Panc1 (cell line): Measurements from ENCODE around the gene EPHX1. TPM values are rescaled to one million over a fixed set of nuclear protein-coding genes. Genes with fewer than 3 reads are reported as not detected.

Source experiments
- ATAC-seq: fragments of 200-7000 bp; cut with Tn5 transposase; 2 replicates; pipeline ENCODE4 v1.9.1; 2020; ENCODE audit warnings: mild to moderate bottlenecking, moderate library complexity
- BruUV-seq: library from RNA; stranded (reverse); fragments of 400-500 nt; replicated peaks from 2 replicates; lab custom pipeline; 2021; lab: Mats Ljungman, UMichigan
- CTCF ChIA-PET: fragments of 300-600 bp; sonication (Branson Sonifier 250); formaldehyde crosslinking; loops from one replicate; lab custom pipeline; 2022; ENCODE audit warnings: antibody characterized with exemption; lab: Charles Lee
- POLR2A ChIA-PET: fragments of 300-600 bp; sonication (Branson Sonifier 250); formaldehyde crosslinking; loops from one replicate; lab custom pipeline; 2022; ENCODE audit warnings: antibody characterized with exemption; lab: Charles Lee
- DNase-seq: peaks from one replicate; pipeline ENCODE4 v3.0.0-alpha.2; 2010; ENCODE audit warnings: low read depth, low spot score
- H3K27ac ChIP-seq: 2 replicates; pipeline ENCODE4 v1.5.1; 2011; ENCODE audit warnings: mild to moderate bottlenecking, low read length, inconsistent platforms
- H3K27me3 ChIP-seq: fragments of 200-500 bp; sonication (Bioruptor generic); 2 replicates; pipeline ENCODE4 v1.6.0; 2014; ENCODE audit warnings: low read length, inconsistent platforms; ENCODE audit not compliant: control insufficient read depth, insufficient read depth
- H3K36me3 ChIP-seq: fragments of 200-500 bp; sonication (Bioruptor generic); 2 replicates; pipeline ENCODE4 v1.5.1; 2014; ENCODE audit warnings: inconsistent platforms, mild to moderate bottlenecking, low read length, moderate library complexity; ENCODE audit not compliant: control insufficient read depth, insufficient read depth
- H3K4me1 ChIP-seq: 2 replicates; pipeline ENCODE4 v1.5.1; 2011; ENCODE audit warnings: inconsistent platforms, mild to moderate bottlenecking, low read length, moderate library complexity; ENCODE audit not compliant: control insufficient read depth, insufficient read depth
- H3K4me3 ChIP-seq, 2 experiments: 2 replicates each; pipeline ENCODE4 v1.5.1; 2011 to 2012; ENCODE audit warnings: low read depth in 2 of 2, low read length in 2 of 2, mild to moderate bottlenecking in 2 of 2, inconsistent platforms in 1 of 2, moderate library complexity in 1 of 2
- H3K9me3 ChIP-seq: fragments of 200-500 bp; sonication (Bioruptor generic); 2 replicates; pipeline ENCODE4 v1.5.1; 2014; ENCODE audit warnings: low read depth, mild to moderate bottlenecking, inconsistent platforms, low read length, moderate library complexity; ENCODE audit not compliant: control insufficient read depth, insufficient read depth
- POLR2AphosphoS5 ChIP-seq: IDR thresholded peaks from 2 replicates; pipeline ENCODE4 v1.6.1; 2012; ENCODE audit warnings: mild to moderate bottlenecking, low read depth, low read length, moderate library complexity
- SIN3A ChIP-seq: IDR thresholded peaks from 2 replicates; pipeline ENCODE4 v1.6.1; 2012; ENCODE audit warnings: low read depth, mild to moderate bottlenecking, low read length, moderate library complexity, borderline replicate concordance; ENCODE audit not compliant: insufficient read depth
- TCF7L2 ChIP-seq: IDR thresholded peaks from 2 replicates; pipeline ENCODE4 v1.6.1; 2011; ENCODE audit warnings: mild to moderate bottlenecking, low read depth, low read length, inconsistent platforms
- in situ Hi-C: cut with HindIII; loops from 2 replicates; pipeline ENCODE4 v1.10.0; 2016; ENCODE audit warnings: low sequenced_read_pairs, low pct_unique_long_range_greater_than_20kb
- intact Hi-C: fragments of 100-400 bp; cut with micrococcal nuclease; formaldehyde crosslinking; loops from one replicate; pipeline ENCODE4 v1.10.0; 2022; ENCODE audit not compliant: unreplicated experiment
- total RNA-seq: library from RNA; stranded (reverse); gene quantifications from one replicate; pipeline ENCODE4 v1.2.1, GENCODE V29; 2021; ENCODE audit not compliant: unreplicated experiment
- TF ChIP-seq, protein P1 (sequence below), 2 experiments: IDR thresholded peaks; 2 replicates each; pipeline ENCODE4 v1.6.1; 2011 to 2012; ENCODE audit warnings: low read depth in 2 of 2, control low read depth in 1 of 2, low read length in 1 of 2, mild to moderate bottlenecking in 1 of 2, moderate library complexity in 1 of 2; ENCODE audit not compliant: insufficient read depth in 1 of 2
- TF ChIP-seq, protein P2 (sequence below): fragments of 450-650 bp; IDR thresholded peaks from 2 replicates; pipeline ENCODE4 v1.5.1; 2017; ENCODE audit warnings: mild to moderate bottlenecking

The EPHX1 gene
- total RNA-seq, 1 experiment from 2014 or later, result 76.4 TPM

DNA sequence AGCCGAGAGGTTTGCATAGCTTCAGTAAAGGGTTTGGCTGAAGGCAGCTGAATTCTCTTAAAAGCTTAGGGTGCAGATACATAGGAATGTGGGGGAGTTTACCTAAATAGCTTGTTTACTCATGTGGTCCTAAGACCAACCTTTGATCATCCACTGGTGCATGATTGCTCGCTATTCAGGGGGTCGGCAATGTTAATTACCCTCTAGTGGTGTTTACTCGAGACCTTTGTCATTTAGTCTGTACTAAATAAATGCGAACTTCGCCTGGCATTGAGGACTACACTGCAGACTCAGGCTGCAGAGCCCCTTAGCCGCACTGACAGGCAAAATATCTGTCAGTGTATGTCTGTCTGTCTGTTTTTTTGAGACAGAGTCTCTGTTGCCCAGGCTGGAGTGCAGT lies 40.4 kb downstream of the EPHX1 start:
- H3K4me3 ChIP-seq, result no peak overlapping the region
- no peak overlapping the region for H3K27ac ChIP-seq
- ChIA-PET POLR2A (no interaction called here), CTCF (interaction anchor here (1.2 kb wide), 1 partner anchor 376 kb away, joined by 3 read pairs; no protein-coding TSS in a partner anchor)
- H3K36me3 ChIP-seq, result no peaks in the 10 kb centered on the region
- TF ChIP-seq TCF7L2 (no peak), SIN3A (no peak), POLR2AphosphoS5 (no peak)
- TF ChIP-seq, protein P1, sequence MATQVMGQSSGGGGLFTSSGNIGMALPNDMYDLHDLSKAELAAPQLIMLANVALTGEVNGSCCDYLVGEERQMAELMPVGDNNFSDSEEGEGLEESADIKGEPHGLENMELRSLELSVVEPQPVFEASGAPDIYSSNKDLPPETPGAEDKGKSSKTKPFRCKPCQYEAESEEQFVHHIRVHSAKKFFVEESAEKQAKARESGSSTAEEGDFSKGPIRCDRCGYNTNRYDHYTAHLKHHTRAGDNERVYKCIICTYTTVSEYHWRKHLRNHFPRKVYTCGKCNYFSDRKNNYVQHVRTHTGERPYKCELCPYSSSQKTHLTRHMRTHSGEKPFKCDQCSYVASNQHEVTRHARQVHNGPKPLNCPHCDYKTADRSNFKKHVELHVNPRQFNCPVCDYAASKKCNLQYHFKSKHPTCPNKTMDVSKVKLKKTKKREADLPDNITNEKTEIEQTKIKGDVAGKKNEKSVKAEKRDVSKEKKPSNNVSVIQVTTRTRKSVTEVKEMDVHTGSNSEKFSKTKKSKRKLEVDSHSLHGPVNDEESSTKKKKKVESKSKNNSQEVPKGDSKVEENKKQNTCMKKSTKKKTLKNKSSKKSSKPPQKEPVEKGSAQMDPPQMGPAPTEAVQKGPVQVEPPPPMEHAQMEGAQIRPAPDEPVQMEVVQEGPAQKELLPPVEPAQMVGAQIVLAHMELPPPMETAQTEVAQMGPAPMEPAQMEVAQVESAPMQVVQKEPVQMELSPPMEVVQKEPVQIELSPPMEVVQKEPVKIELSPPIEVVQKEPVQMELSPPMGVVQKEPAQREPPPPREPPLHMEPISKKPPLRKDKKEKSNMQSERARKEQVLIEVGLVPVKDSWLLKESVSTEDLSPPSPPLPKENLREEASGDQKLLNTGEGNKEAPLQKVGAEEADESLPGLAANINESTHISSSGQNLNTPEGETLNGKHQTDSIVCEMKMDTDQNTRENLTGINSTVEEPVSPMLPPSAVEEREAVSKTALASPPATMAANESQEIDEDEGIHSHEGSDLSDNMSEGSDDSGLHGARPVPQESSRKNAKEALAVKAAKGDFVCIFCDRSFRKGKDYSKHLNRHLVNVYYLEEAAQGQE (IDR thresholded peaks at IDR 0.05; ENCODE audit: insufficient read depth in 1 of 2, low read depth in 2 of 2, low read length in 1 of 2), result no peak
- TF ChIP-seq, protein P2, sequence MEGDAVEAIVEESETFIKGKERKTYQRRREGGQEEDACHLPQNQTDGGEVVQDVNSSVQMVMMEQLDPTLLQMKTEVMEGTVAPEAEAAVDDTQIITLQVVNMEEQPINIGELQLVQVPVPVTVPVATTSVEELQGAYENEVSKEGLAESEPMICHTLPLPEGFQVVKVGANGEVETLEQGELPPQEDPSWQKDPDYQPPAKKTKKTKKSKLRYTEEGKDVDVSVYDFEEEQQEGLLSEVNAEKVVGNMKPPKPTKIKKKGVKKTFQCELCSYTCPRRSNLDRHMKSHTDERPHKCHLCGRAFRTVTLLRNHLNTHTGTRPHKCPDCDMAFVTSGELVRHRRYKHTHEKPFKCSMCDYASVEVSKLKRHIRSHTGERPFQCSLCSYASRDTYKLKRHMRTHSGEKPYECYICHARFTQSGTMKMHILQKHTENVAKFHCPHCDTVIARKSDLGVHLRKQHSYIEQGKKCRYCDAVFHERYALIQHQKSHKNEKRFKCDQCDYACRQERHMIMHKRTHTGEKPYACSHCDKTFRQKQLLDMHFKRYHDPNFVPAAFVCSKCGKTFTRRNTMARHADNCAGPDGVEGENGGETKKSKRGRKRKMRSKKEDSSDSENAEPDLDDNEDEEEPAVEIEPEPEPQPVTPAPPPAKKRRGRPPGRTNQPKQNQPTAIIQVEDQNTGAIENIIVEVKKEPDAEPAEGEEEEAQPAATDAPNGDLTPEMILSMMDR, result no peak
- no peaks in the 10 kb centered on the region for H3K27me3 ChIP-seq
- H3K4me1 ChIP-seq, result 0 out of 2 replicates have a peak, but pooled peaks cover 5% of the 10 kb centered on the region
- in situ Hi-C loops (no loop called here), intact Hi-C loops (no loop called here)
- no TSS peak for BruUV-seq
- ATAC-seq, result no peak
- no peak for DNase-seq
- no peaks in the 10 kb centered on the region for H3K9me3 ChIP-seq

DNA sequence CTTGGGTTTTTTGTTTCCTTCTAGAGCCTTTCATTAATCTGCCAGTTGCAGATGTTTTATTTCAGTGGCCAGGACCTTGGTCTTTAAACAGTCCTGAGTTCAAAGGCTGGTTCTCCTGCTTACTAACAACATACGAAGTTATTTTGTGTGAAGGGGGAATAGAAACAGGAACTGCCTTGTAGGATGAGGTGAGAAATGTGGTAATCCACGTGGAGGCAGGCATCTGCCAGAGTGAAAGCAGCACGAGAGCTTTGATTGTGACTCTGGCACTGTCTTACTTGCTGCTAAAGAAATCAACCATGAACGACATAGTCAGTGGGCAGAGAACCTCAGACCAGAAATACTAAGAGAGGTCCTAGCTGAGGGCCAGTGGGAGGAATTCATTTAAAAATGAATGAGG lies 41.9 kb downstream of the EPHX1 start:
- intact Hi-C loops, result no loop called here
- no peaks in the 10 kb centered on the region for H3K4me1 ChIP-seq
- H3K36me3 ChIP-seq, result no peaks in the 10 kb centered on the region
- in situ Hi-C loops, result no loop called here
- POLR2A ChIA-PET, result no interaction called here
- CTCF ChIA-PET, result interaction anchor here (0.5 kb wide), 1 partner anchor 17 kb away, joined by 3 read pairs; no protein-coding TSS in a partner anchor
- no peaks in the 10 kb centered on the region for H3K27me3 ChIP-seq
- TF ChIP-seq, protein P2, result no peak
- TF ChIP-seq SIN3A (no peak), POLR2AphosphoS5 (no peak), TCF7L2 (no peak)
- TF ChIP-seq, protein P1 (IDR thresholded peaks at IDR 0.05; ENCODE audit: insufficient read depth in 1 of 2, low read depth in 2 of 2, low read length in 1 of 2), result no peak
- no TSS peak for BruUV-seq
- H3K27ac ChIP-seq, result no peak overlapping the region
- no peak for ATAC-seq
- no peak overlapping the region for H3K4me3 ChIP-seq
- no peak for DNase-seq
- H3K9me3 ChIP-seq, result no peaks in the 10 kb centered on the region
